HepG2 (cell line): Measurements from ENCODE around the gene TSPAN18. TPM values are rescaled to one million over a fixed set of nuclear protein-coding genes. Genes with fewer than 3 reads are reported as not detected.

Experiments
- ATAC-seq: fragments of 200-7000 bp; cut with Tn5 transposase; 3 replicates; pipeline ENCODE4 v1.9.1; 2020; ENCODE audit warnings: mild to moderate bottlenecking, moderate library complexity
- BruUV-seq: library from RNA; stranded (reverse); fragments of 400-500 nt; replicated peaks from 2 replicates; lab custom pipeline; 2021; lab: Mats Ljungman, UMichigan
- CTCF ChIA-PET: fragments of 300-600 bp; formaldehyde crosslinking; extraction: SDS; loops from one replicate; lab custom pipeline; 2021; ENCODE audit warnings: low total read pairs, inconsistent platforms, low intra/inter-chr PET ratio; lab: Yijun Ruan, JAX
- POLR2A ChIA-PET: fragments of 350-600 bp; sonication (Branson Sonifier 250); formaldehyde crosslinking; loops from one replicate; lab custom pipeline; 2020; ENCODE audit warnings: antibody characterized with exemption, inconsistent platforms; lab: Yijun Ruan, JAX
- DNase-seq: peaks from one replicate; pipeline ENCODE4 v3.0.0-alpha.2; 2015; ENCODE audit warnings: low spot score
- FAIRE-seq: peaks from 3 replicates; lab custom pipeline; 2011; peaks lifted over from hg19 to GRCh38; lab: Jason Lieb, UNC
- H2AFZ ChIP-seq: one replicate; pipeline ENCODE4 v1.6.1; 2011; ENCODE audit warnings: low read length, inconsistent platforms
- H3K27ac ChIP-seq: fragments of 300-600 bp; 3 replicates; pipeline ENCODE4 v1.8.0; 2011; ENCODE audit warnings: mixed run types, mild to moderate bottlenecking, mixed read lengths, low read length, inconsistent platforms; ENCODE audit not compliant: insufficient read depth; ENCODE audit errors: extremely low read length
- H3K27me3 ChIP-seq, 2 experiments: fragments of 200-600 bp in 1 of 2; 2 replicates in 1 of 2; 3 replicates in 1 of 2; pipeline versions ENCODE4 v1.6.0 to v1.8.0; 2011; ENCODE audit warnings: low read length in 2 of 2, mild to moderate bottlenecking in 2 of 2, moderate library complexity in 2 of 2, inconsistent platforms in 1 of 2; ENCODE audit not compliant: insufficient read depth in 2 of 2, control insufficient read depth in 1 of 2
- H3K36me3 ChIP-seq, 2 experiments: fragments of 200-600 bp in 1 of 2; replicated peaks in 1 of 2; 2 replicates in 1 of 2; 3 replicates in 1 of 2; pipeline versions ENCODE4 v1.5.1 to v1.8.0; 2011; ENCODE audit warnings: low read length in 2 of 2, inconsistent platforms in 1 of 2; ENCODE audit not compliant: insufficient read depth in 2 of 2, control insufficient read depth in 1 of 2
- H3K4me1 ChIP-seq: 2 replicates; pipeline ENCODE4 v1.5.1; 2012; ENCODE audit warnings: low read length, inconsistent platforms; ENCODE audit not compliant: insufficient read depth
- H3K4me2 ChIP-seq: 2 replicates; pipeline ENCODE4 v1.6.0; 2011; ENCODE audit warnings: low read depth, low read length, inconsistent platforms
- H3K4me3 ChIP-seq, 3 experiments: fragments of 200-600 bp in 1 of 3; sonication (generic), shearing (Covaris generic) in 1 of 3; replicated peaks in 1 of 3; 2 replicates each; pipeline ENCODE4 v1.5.1; 2011 to 2016; ENCODE audit warnings: low read length in 3 of 3, inconsistent platforms in 2 of 3, low read depth in 2 of 3, mild to moderate bottlenecking in 2 of 3, control low read depth in 1 of 3, mixed read lengths in 1 of 3; ENCODE audit not compliant: insufficient read depth in 1 of 3
- H3K79me2 ChIP-seq: one replicate; pipeline ENCODE4 v1.6.1; 2011; ENCODE audit warnings: low read length, inconsistent platforms; ENCODE audit not compliant: insufficient read depth
- H3K9ac ChIP-seq: 2 replicates; pipeline ENCODE4 v1.6.0; 2011; ENCODE audit warnings: mild to moderate bottlenecking, low read depth, low read length, inconsistent platforms; ENCODE audit not compliant: insufficient read depth
- H3K9me3 ChIP-seq: 2 replicates; pipeline ENCODE4 v1.5.1; 2012; ENCODE audit warnings: mild to moderate bottlenecking, low read length
- H4K20me1 ChIP-seq: 2 replicates; pipeline ENCODE4 v1.6.0; 2011; ENCODE audit warnings: inconsistent platforms, mild to moderate bottlenecking, low read length, moderate library complexity; ENCODE audit not compliant: insufficient read depth
- FOXK2 ChIP-seq: fragments of 450-650 bp; IDR thresholded peaks from 2 replicates; pipeline ENCODE4 v1.6.1; 2016
- FUBP1 ChIP-seq: sonication (generic); formaldehyde crosslinking; IDR thresholded peaks from 2 replicates; pipeline ENCODE4 v1.5.1; 2020; ENCODE audit warnings: missing genetic modification reagents, mild to moderate bottlenecking, borderline replicate concordance
- GLI4 ChIP-seq: sonication (generic); formaldehyde crosslinking; IDR thresholded peaks from 2 replicates; pipeline ENCODE4 v1.5.1; 2020; ENCODE audit warnings: missing genetic modification reagents, mild to moderate bottlenecking, moderate library complexity, borderline replicate concordance
- IRF1 ChIP-seq: sonication (generic); formaldehyde crosslinking; IDR thresholded peaks from 2 replicates; pipeline ENCODE4 v1.4.0; 2020; ENCODE audit warnings: low read depth, mild to moderate bottlenecking, missing genetic modification reagents
- NCOA1 ChIP-seq: sonication (generic); formaldehyde crosslinking; IDR thresholded peaks from 2 replicates; pipeline ENCODE4 v1.9.0; 2021; ENCODE audit warnings: missing genetic modification reagents
- NCOR1 ChIP-seq: fragments of 200-600 bp; sonication (generic); IDR thresholded peaks from 2 replicates; pipeline ENCODE4 v1.7.0; 2017; ENCODE audit warnings: antibody characterized with exemption, low read length, borderline replicate concordance
- NFKBIZ ChIP-seq: IDR thresholded peaks from 2 replicates; pipeline ENCODE4 v1.6.1; 2018; ENCODE audit warnings: missing genetic modification reagents, missing compliant biosample characterization
- PATZ1 ChIP-seq: sonication (generic); formaldehyde crosslinking; IDR thresholded peaks from 2 replicates; pipeline ENCODE4 v1.4.0; 2020; ENCODE audit warnings: missing genetic modification reagents
- SAFB2 ChIP-seq: sonication (generic); formaldehyde crosslinking; IDR thresholded peaks from 2 replicates; pipeline ENCODE4 v1.5.1; 2020; ENCODE audit warnings: missing genetic modification reagents, low read depth, mild to moderate bottlenecking, borderline replicate concordance
- ZNF235 ChIP-seq: sonication (generic); formaldehyde crosslinking; IDR thresholded peaks from 2 replicates; pipeline ENCODE4 v1.8.1; 2023; ENCODE audit warnings: mild to moderate bottlenecking, missing genetic modification reagents, borderline replicate concordance
- ZNF30 ChIP-seq: sonication (generic); formaldehyde crosslinking; IDR thresholded peaks from 2 replicates; pipeline ENCODE4 v1.5.0; 2020; ENCODE audit warnings: mild to moderate bottlenecking, missing genetic modification reagents
- ZNF329 ChIP-seq: sonication (generic); formaldehyde crosslinking; IDR thresholded peaks from 2 replicates; pipeline ENCODE4 v1.9.0; 2021; ENCODE audit warnings: low read depth, mild to moderate bottlenecking, missing genetic modification reagents
- ZNF674 ChIP-seq: sonication (generic); formaldehyde crosslinking; IDR thresholded peaks from 2 replicates; pipeline ENCODE4 v1.5.0; 2020; ENCODE audit warnings: low read depth, mild to moderate bottlenecking, missing genetic modification reagents
- ZNF883 ChIP-seq: sonication (generic); formaldehyde crosslinking; IDR thresholded peaks from 2 replicates; pipeline ENCODE4 v1.5.1; 2020; ENCODE audit warnings: mild to moderate bottlenecking, missing genetic modification reagents; ENCODE audit errors: not compliant biosample characterization
- ZSCAN22 ChIP-seq: sonication (generic); formaldehyde crosslinking; IDR thresholded peaks from 2 replicates; pipeline ENCODE4 v1.4.0; 2020; ENCODE audit warnings: mild to moderate bottlenecking, missing genetic modification reagents
- WGBS: methylation state at CpG from one replicate; pipeline ENCODE4 v1.1.6; 2017; ENCODE audit warnings: low lambda C conversion rate; 5-methylcytosine and 5-hydroxymethylcytosine counted together
- in situ Hi-C: cut with HindIII; loops from 2 replicates; pipeline ENCODE4 v1.10.0; 2017; ENCODE audit warnings: low pct_unique_long_range_greater_than_20kb; ENCODE audit not compliant: extremely low pct_ligation_motif_present
- intact Hi-C: fragments of 100-400 bp; cut with micrococcal nuclease; formaldehyde crosslinking; loops from one replicate; pipeline ENCODE4 v1.10.0; 2022; ENCODE audit not compliant: unreplicated experiment
- polyA plus RNA-seq, 8 experiments: library from polyadenylated mRNA; depleted of rRNA in 3 of 8; stranded (reverse) in 7 of 8; unstranded in 1 of 8; fragments of >200 nt; fragmentation: Illumina TruSeq in 4 of 8; extraction: Trizol in 4 of 8; gene quantifications; 2 replicates each; pipeline versions ENCODE4 v1.2.1 to v1.2.3, GENCODE V29; 2011 to 2016; ENCODE audit warnings: low read depth in 4 of 8, missing spikeins in 1 of 8, mixed read lengths in 1 of 8; ENCODE audit not compliant: insufficient read depth in 1 of 8
- total RNA-seq, 5 experiments: library from RNA; depleted of rRNA; stranded (reverse); fragments of >200 nt; fragmentation: Illumina TruSeq; extraction: Trizol; gene quantifications; 2 replicates each; pipeline ENCODE4 v1.2.3, GENCODE V29; 2016; ENCODE audit warnings: low read depth in 1 of 5

Gene TSPAN18
- total and polyA plus RNA-seq, 2 of the 13 experiments (the other 11 are each of a cell fraction or from before 2014, with no cell fraction given), result not detected

GRCh38 chr11:44944181-44944852 lies 217.6 kb downstream of the TSPAN18 start:
- Histone ChIP-seq H3K4me3 (no peak overlapping the region), H4K20me1 (no peaks in the 10 kb centered on the region), H3K9me3 (no peaks in the 10 kb centered on the region), H3K4me1 (no peaks in the 10 kb centered on the region), H3K4me2 (no peak overlapping the region), H3K79me2 (no peaks in the 10 kb centered on the region), H3K36me3 (no peaks in the 10 kb centered on the region), H3K9ac (no peak overlapping the region), H2AFZ (no peak overlapping the region), H3K27ac (no peak overlapping the region), H3K27me3 (peaks cover 6 to 40% of the 10 kb centered on the region in 2 experiments; a peak in 4 of 5 replicates)
- no peak for FAIRE-seq
- ATAC-seq, result no peak
- TF ChIP-seq ZNF235 (CRISPR knock-in tag), result no peak
- TF ChIP-seq IRF1, result no peak
- no peak for TF ChIP-seq PATZ1 (CRISPR knock-in tag)
- no peak for TF ChIP-seq NCOA1
- TF ChIP-seq GLI4 (CRISPR knock-in tag), result no peak
- no peak for TF ChIP-seq SAFB2 (CRISPR knock-in tag)
- TF ChIP-seq NCOR1, result no peak
- no peak for TF ChIP-seq FUBP1
- TF ChIP-seq ZSCAN22 (CRISPR knock-in tag), result no peak
- no peak for TF ChIP-seq NFKBIZ
- TF ChIP-seq ZNF30 (CRISPR knock-in tag), result no peak
- no peak for TF ChIP-seq ZNF329 (CRISPR knock-in tag)
- no peak for TF ChIP-seq ZNF883 (CRISPR knock-in tag)
- no peak for TF ChIP-seq ZNF674 (CRISPR knock-in tag)
- TF ChIP-seq FOXK2, result no peak
- WGBS, result 8% methylated on average over 6 of the region's 7 CpGs
- POLR2A ChIA-PET, result no interaction called here
- intact Hi-C loops (no loop called here), in situ Hi-C loops (no loop called here)
- no peak for DNase-seq
- no TSS peak for BruUV-seq
- CTCF ChIA-PET, result no interaction called here
